SK-N-MC (cell line): ENCODE data around the gene TLR6.

ENCODE experiments used
- DNase-seq: peaks from one replicate; pipeline ENCODE4 v3.0.0-alpha.2; 2011; ENCODE audit warnings: low read depth, low spot score
- H3K27ac ChIP-seq: fragments of 200-600 bp; sonication (generic); 2 replicates; pipeline ENCODE4 v1.5.1; 2016; ENCODE audit warnings: mixed run types
- H3K36me3 ChIP-seq: fragments of 200-600 bp; sonication (generic); 2 replicates; pipeline ENCODE4 v1.6.1; 2017; ENCODE audit warnings: antibody characterized with exemption, low read length, mixed read lengths; ENCODE audit not compliant: insufficient read depth
- H3K4me3 ChIP-seq: fragments of 200-600 bp; sonication (generic); 2 replicates; pipeline ENCODE4 v1.5.1; 2016
- H3K9ac ChIP-seq: fragments of 200-600 bp; sonication (generic); 2 replicates; pipeline ENCODE4 v1.8.0; 2017; ENCODE audit warnings: mixed run types, mixed read lengths; ENCODE audit not compliant: insufficient read length
- H3K9me3 ChIP-seq: fragments of 200-600 bp; sonication (generic); 2 replicates; pipeline ENCODE4 v1.6.1; 2017; ENCODE audit warnings: low read depth, mild to moderate bottlenecking, antibody characterized with exemption, low read length, moderate library complexity, mixed read lengths
- EZH2 ChIP-seq: fragments of 200-600 bp; sonication (generic); IDR thresholded peaks from one replicate; pipeline ENCODE4 v1.6.1; 2017; ENCODE audit warnings: antibody characterized with exemption
- FOXP2 ChIP-seq: optimal IDR thresholded peaks from 2 replicates; pipeline ENCODE3; 2011; ENCODE audit warnings: mild to moderate bottlenecking, moderate library complexity; ENCODE audit not compliant: insufficient read depth; ENCODE audit errors: extremely low read length, control extremely low read depth
- POLR2AphosphoS5 ChIP-seq: IDR thresholded peaks from 2 replicates; pipeline ENCODE4 v1.6.1; 2012; ENCODE audit warnings: mild to moderate bottlenecking, low read depth, low read length, borderline replicate concordance

Gene TLR6, protein sequence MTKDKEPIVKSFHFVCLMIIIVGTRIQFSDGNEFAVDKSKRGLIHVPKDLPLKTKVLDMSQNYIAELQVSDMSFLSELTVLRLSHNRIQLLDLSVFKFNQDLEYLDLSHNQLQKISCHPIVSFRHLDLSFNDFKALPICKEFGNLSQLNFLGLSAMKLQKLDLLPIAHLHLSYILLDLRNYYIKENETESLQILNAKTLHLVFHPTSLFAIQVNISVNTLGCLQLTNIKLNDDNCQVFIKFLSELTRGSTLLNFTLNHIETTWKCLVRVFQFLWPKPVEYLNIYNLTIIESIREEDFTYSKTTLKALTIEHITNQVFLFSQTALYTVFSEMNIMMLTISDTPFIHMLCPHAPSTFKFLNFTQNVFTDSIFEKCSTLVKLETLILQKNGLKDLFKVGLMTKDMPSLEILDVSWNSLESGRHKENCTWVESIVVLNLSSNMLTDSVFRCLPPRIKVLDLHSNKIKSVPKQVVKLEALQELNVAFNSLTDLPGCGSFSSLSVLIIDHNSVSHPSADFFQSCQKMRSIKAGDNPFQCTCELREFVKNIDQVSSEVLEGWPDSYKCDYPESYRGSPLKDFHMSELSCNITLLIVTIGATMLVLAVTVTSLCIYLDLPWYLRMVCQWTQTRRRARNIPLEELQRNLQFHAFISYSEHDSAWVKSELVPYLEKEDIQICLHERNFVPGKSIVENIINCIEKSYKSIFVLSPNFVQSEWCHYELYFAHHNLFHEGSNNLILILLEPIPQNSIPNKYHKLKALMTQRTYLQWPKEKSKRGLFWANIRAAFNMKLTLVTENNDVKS

DNA sequence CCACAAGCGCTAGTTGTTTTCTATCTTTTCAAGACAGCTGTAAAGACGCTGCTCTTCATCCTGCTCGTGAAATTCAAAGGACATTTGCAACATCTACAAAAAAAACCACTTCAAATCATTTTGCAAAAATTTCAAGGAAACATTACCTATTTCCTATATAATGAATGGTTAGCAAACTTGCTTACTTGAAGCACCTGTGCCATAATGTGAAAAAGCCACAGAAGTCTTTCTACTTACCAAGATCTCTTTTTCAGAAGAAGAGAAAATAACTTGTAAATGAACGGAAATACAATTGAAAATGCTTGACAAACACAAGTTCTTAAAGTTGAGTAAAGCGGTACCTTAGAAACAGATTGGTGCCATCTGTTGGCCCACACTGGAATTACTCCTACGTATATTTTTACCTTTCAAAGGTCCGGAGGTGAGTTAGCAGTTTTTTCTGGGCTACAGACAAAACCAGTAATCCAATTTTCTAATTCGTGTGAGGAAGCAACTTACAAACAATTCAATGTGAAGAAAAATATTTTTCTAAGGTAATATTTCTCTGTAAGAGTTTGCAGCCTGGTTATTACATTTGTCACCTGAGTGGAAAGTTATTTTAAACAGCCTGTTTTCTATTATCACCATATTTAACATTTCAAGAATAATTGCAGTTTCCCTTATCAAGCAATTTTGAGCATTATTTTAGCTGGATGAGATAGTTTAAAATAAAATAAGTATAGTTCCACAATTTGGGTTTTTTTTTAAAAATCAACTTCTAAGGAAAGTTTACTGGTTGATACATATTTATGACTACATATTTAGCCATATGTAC, at the start of gene TLR6:
Gene TLR6, minus strand, starts transcription at position 294 of the 814 bp plus-strand sequence. CDS start 27,344 bp downstream, outside the sequence.
- Histone ChIP-seq H3K36me3 (no peaks in the 10 kb centered on the region), H3K9me3 (no peaks in the 10 kb centered on the region), H3K27ac (no peak within 1 kb of the TSS), H3K4me3 (peak within 1 kb of the TSS; percentile 71), H3K9ac (peak within 1 kb of the TSS; percentile 22)
- DNase-seq, result no peak
- no peak for TF ChIP-seq EZH2
- TF ChIP-seq FOXP2, result no peak
- TF ChIP-seq POLR2AphosphoS5, result no peak

DNA sequence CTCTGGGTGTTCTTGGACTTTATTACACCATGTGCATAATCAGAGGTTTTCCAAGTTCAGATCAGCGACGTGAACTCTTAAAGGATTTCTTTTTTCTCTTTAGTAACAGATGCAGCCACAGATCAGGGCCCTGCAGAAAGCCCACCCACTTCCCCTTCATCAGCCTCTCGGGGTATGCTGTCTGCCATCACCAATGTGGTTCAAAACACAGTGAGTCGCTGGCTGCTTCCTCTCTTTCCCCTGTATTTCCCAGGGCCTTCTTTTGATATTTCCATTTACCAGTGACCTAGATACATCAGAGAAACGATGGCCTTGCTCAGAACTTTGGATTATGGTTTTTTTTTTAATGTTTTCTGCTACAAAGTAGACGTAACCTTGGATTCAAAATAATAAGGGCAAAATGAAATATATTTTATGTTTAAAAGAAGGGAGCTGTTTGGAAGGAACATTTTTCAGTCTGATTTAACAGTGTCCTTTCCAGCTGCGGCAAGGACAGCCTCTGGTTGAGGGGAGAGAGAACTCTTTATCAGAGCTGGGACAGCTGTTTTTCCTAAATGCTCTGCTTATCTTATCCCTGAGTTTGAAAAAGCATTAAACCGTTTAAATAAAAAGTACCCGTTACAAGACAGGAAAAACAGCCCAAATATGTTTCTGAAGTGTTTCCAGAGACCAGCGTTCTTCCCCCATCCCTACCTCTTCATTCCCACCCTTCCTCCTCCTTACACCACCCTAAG, 49.2 kb upstream of the TLR6 start:
- Histone ChIP-seq H3K27ac (no peak overlapping the region), H3K4me3 (no peak overlapping the region), H3K9ac (no peak overlapping the region), H3K36me3 (no peaks in the 10 kb centered on the region), H3K9me3 (no peaks in the 10 kb centered on the region)
- TF ChIP-seq POLR2AphosphoS5 (no peak), EZH2 (no peak), FOXP2 (no peak)
- no peak for DNase-seq

DNA sequence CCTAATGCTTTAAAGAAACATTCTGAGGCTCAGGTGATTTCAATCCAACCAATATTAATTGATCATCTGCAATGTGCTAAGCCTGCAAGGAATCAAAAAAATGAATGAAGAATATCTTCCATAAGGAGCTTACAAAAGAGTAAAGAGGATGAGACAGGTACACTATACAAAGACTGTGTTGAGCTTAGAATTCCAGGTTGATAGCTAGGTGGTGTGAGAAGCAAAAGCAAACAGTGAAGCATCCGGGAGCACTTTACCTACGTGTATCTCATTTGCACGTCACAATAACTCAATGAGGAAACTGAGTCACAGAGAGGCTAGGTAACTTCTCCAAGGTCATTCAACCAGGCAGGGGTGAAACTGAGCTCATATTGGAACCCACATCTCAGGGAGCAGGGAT, 48.1 kb upstream of the TLR6 start:
- no peak overlapping the region for H3K4me3 ChIP-seq
- no peak overlapping the region for H3K9ac ChIP-seq
- DNase-seq, result no peak
- no peak overlapping the region for H3K27ac ChIP-seq
- H3K36me3 ChIP-seq, result no peaks in the 10 kb centered on the region
- no peaks in the 10 kb centered on the region for H3K9me3 ChIP-seq
- no peak for TF ChIP-seq EZH2
- TF ChIP-seq POLR2AphosphoS5, result no peak
- TF ChIP-seq FOXP2, result no peak

DNA sequence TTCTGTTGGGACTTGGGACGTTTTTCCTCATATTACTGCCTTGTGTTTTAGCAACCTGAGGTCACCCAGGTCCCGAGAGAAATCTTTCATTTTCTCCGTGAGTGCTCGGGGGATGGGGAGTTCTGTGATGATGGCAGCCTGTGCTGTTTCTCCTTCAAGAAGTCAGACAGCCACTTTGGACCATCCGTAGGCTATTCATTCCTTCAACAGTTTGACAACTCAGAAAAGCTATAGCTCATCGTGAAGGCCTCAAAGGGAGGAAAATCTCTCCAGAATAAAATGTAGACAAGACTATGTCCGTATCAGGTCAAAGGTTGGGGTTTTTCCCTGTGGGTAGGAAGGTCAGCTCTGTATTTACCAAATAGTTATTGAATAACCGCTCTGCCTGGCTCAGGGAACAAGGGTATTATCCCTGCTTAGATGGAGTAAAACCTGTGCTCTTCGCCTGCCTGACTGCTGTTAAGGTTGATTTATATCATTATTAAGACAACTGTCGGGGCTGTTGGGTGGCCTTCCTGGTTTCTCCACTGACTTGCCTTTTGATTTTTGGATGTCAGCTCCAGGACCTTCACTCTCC, 47.6 kb upstream of the TLR6 start:
- DNase-seq, result no peak
- H3K36me3 ChIP-seq, result no peaks in the 10 kb centered on the region
- no peak overlapping the region for H3K27ac ChIP-seq
- no peak overlapping the region for H3K9ac ChIP-seq
- TF ChIP-seq FOXP2 (no peak), EZH2 (no peak), POLR2AphosphoS5 (no peak)
- H3K9me3 ChIP-seq, result no peaks in the 10 kb centered on the region
- H3K4me3 ChIP-seq, result no peak overlapping the region

DNA sequence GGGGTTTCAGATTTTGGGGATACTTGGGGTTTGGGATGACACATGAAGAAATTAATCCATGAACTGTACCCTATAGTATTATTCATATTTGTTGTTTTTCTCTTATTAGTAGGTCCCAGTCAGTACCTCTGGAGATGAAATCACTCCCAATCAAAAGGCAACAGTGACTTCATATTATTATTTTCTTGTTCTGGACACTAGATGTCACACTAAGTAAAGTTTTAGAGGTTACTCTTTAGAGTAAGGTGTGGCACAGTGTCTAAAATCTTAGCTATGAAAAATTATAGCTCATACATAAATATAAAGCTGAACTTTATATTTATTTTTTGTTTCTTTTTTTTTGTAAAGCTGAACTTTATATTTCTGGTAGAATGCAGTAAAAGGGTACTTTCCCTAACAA, 46.1 kb upstream of the TLR6 start:
- no peak overlapping the region for H3K4me3 ChIP-seq

DNA sequence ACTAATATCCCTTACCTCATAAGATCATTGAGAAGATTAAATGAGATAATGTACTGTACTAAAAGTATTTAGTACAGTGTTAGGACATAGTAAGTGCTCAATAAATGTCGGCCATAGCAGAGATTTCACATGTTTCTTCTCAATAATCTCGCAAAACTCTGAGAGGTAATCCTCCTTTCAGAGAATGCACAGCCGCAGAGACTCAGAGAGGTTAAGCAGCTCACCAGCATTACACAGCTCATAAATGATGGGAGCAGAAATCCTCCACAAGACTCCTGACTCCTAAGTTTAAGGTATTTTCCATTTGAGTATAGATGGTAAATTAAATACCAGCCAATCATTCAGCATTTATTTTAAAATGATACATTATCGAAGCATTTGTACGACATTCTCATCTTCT, 45.6 kb upstream of the TLR6 start:
- no peaks in the 10 kb centered on the region for H3K36me3 ChIP-seq
- no peak overlapping the region for H3K9ac ChIP-seq

More for the DNA sequence above, 46.1 kb upstream of the TLR6 start:
- no peak for TF ChIP-seq EZH2
- no peak for TF ChIP-seq POLR2AphosphoS5
- TF ChIP-seq FOXP2, result no peak
- no peak overlapping the region for H3K9ac ChIP-seq
- DNase-seq, result no peak
- no peaks in the 10 kb centered on the region for H3K36me3 ChIP-seq
- no peak overlapping the region for H3K27ac ChIP-seq
- no peaks in the 10 kb centered on the region for H3K9me3 ChIP-seq

DNA sequence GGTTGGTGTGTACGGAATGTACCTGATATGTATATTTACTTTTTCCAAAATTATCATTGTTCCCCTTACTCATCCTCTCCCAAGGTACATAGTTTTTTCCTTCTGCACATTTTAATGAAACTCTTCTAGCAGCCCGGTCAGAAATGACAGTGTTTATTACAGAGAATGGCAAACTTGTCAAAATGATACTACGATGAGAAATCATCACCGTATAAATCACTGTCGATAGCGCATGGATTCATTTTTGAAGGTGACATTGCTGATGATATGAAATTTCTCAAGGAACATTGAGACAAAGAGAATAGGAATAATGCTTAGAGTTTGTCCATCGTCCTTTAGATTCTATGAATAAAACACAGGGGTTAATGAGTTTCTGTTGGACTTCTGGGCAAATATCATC, 41.6 kb upstream of the TLR6 start:
- Histone ChIP-seq H3K36me3 (no peaks in the 10 kb centered on the region), H3K4me3 (no peak overlapping the region), H3K9me3 (no peaks in the 10 kb centered on the region), H3K27ac (no peak overlapping the region), H3K9ac (no peak overlapping the region)
- TF ChIP-seq FOXP2, result no peak
- no peak for TF ChIP-seq EZH2
- no peak for TF ChIP-seq POLR2AphosphoS5
- DNase-seq, result no peak

More for the DNA sequence above, 45.6 kb upstream of the TLR6 start:
- TF ChIP-seq FOXP2 (no peak), EZH2 (no peak), POLR2AphosphoS5 (no peak)
- Histone ChIP-seq H3K4me3 (no peak overlapping the region), H3K27ac (no peak overlapping the region), H3K9me3 (no peaks in the 10 kb centered on the region)
- DNase-seq, result no peak
